ENCODE data around the gene CCDC194. TPM values are rescaled to one million over a fixed set of nuclear protein-coding genes. Genes with fewer than 3 reads are reported as not detected.

The CCDC194 gene
- total RNA-seq, 2 experiments from 2014 or later: 0.78 to 1.3 TPM

GRCh38 chr19:17398902-17399527, 5.0 kb upstream of the CCDC194 start:
- Mint-ChIP-seq H3K27me3 (no peaks in the 10 kb centered on the region), H3K4me1 (ENCODE audit: low read depth) (peaks cover 15% of the 10 kb centered on the region), H3K27ac (no peak overlapping the region), H3K9me3 (no peaks in the 10 kb centered on the region), H3K36me3 (ENCODE audit: low read depth) (peaks cover 21% of the 10 kb centered on the region), H3K4me3 (no peak overlapping the region)
- no peak for TF ChIP-seq CTCF (IDR thresholded peaks at IDR 0.05)
- DNase-seq: no peak
- intact Hi-C loops (cut with micrococcal nuclease): no loop called here
- POLR2A ChIA-PET: interaction anchor here (0.7 to 1.0 kb wide), 3 partner anchors 12 to 117 kb away, joined by 3 to 4 read pairs (median 3); partner anchors contain the start of gene ANKLE1
- CTCF ChIA-PET: interaction anchor here (1.1 to 1.9 kb wide), 2 partner anchors 10 to 13 kb away, joined by 6 to 7 read pairs; no protein-coding TSS in a partner anchor
- ATAC-seq: no peak

- intact Hi-C loops (cut with micrococcal nuclease): no loop called here
- DNase-seq (peak; percentile 88), ATAC-seq (peak; percentile 46)
- H3K27ac Mint-ChIP-seq: peak overlapping the region; percentile 77
- ChIA-PET POLR2A (interaction anchor here (1.7 kb wide), 1 partner anchor 74 kb away, joined by 4 read pairs; no protein-coding TSS in a partner anchor), CTCF (interaction anchor here (0.8 to 2.2 kb wide), 9 partner anchors 9 to 102 kb away, joined by 3 to 17 read pairs (median 7); partner anchors contain the start of gene MVB12A)
- TF ChIP-seq CTCF (IDR thresholded peaks at IDR 0.05): peak; percentile 88
- H3K4me3 Mint-ChIP-seq: peak overlapping the region; percentile 44
- no peaks in the 10 kb centered on the region for H3K9me3 Mint-ChIP-seq
- peaks cover 17% of the 10 kb centered on the region for H3K4me1 Mint-ChIP-seq (ENCODE audit: low read depth)
- H3K36me3 Mint-ChIP-seq (ENCODE audit: low read depth): peaks cover 2% of the 10 kb centered on the region
- H3K27me3 Mint-ChIP-seq: peaks cover 2% of the 10 kb centered on the region
Measured at GRCh38 chr19:17394891-17395415, 957 bp upstream of the CCDC194 start.

- H3K9me3 Mint-ChIP-seq: peaks cover 3% of the 10 kb centered on the region
- ATAC-seq (no peak), DNase-seq (no peak)
- peaks cover 2% of the 10 kb centered on the region for H3K36me3 Mint-ChIP-seq (ENCODE audit: low read depth)
- H3K27ac Mint-ChIP-seq: no peak overlapping the region
- intact Hi-C loops (cut with micrococcal nuclease): no loop called here
- no peak overlapping the region for H3K4me3 Mint-ChIP-seq
- CTCF ChIA-PET: interaction anchor here (2.0 to 2.2 kb wide), 2 partner anchors 73 to 88 kb away, joined by 7 to 17 read pairs; partner anchors contain the start of gene MRPL34
- peaks cover 5% of the 10 kb centered on the region for H3K27me3 Mint-ChIP-seq
- POLR2A ChIA-PET: interaction anchor here (0.7 to 1.1 kb wide), 2 partner anchors 12 to 14 kb away, joined by 3 read pairs; partner anchors contain the start of gene BST2
- no peak for TF ChIP-seq CTCF (IDR thresholded peaks at IDR 0.05)
- H3K4me1 Mint-ChIP-seq (ENCODE audit: low read depth): peaks cover 17% of the 10 kb centered on the region
Measured at GRCh38 chr19:17393002-17393401, 994 bp downstream of the CCDC194 start.

GRCh38 chr19:17391371-17392151, 2.4 kb downstream of the CCDC194 start:
- H3K27me3 Mint-ChIP-seq: peaks cover 5% of the 10 kb centered on the region
- CTCF ChIA-PET: interaction anchor here (0.7 to 4.0 kb wide), 12 partner anchors 12 to 103 kb away, joined by 3 to 20 read pairs (median 4); partner anchors contain the start of genes ANO8, BST2, MRPL34 and MVB12A
- peaks cover 17% of the 10 kb centered on the region for H3K4me1 Mint-ChIP-seq (ENCODE audit: low read depth)
- intact Hi-C loops (cut with micrococcal nuclease): no loop called here
- H3K27ac Mint-ChIP-seq: no peak overlapping the region
- peak overlapping the region; percentile 81 for H3K4me3 Mint-ChIP-seq
- peak; percentile 7 for TF ChIP-seq CTCF (IDR thresholded peaks at IDR 0.05)
- H3K36me3 Mint-ChIP-seq (ENCODE audit: low read depth): no peaks in the 10 kb centered on the region
- POLR2A ChIA-PET: interaction anchor here (0.7 to 2.0 kb wide), 6 partner anchors 14 to 176 kb away, joined by 3 to 12 read pairs (median 3); partner anchors contain the start of genes BST2 and TMEM221
- no peak for DNase-seq
- ATAC-seq: no peak
- H3K9me3 Mint-ChIP-seq: peaks cover 3% of the 10 kb centered on the region
